Activated naive CD4-positive, alpha-beta T cell (primary cell): ENCODE measurements around the gene ADPGK.
"Not testable (repeated sequence)": the region's sequence is repeated elsewhere in the genome, so short reads cannot be mapped to it uniquely, and the experiment has no call there.

Source experiments
- DNase-seq, 4 experiments: peaks; one replicate each; lab custom pipeline; 2025; lab: John Stamatoyannopoulos, UW

Gene ADPGK

GRCh38 chr15:72751751-72752455, 31.7 kb downstream of the ADPGK start:
- no peak for DNase-seq

DNA sequence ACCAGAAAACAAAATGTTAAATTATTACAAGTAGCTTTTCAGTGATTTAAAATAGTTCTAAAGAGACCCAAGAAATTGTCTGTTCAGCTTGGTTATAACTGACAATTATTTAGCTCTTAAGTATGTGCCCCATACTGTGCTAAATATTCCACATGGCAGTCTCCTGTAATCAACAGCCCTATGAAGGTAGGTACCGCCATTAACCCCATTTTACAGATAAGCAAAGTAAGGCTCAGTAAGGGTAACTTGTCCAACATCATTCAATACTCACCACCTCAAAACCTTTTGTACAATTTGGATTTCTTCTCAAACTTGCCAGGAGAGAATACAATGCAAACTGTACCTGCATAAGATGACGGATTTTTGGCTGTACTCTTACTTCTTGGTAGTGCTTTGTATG, 33.9 kb downstream of the ADPGK start:
- no peak for DNase-seq

DNA sequence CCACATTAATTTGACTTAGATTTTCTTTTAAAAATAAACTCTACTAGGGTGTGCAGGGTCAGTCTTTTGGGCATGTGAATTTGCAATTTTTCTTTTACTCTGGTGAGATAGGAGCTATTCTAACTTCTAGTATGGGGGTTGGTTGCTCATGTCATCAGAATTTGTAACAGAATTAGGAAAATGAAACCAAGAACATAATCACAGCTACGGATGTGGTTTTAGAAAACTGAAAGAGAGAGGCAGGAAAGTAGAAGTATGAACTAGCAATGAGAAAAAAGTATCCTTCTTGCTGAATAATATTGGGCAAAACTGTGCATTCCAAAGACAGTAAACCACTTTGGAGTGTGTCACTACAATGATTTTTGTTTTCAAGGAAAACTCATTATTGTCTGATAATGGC, 43.3 kb downstream of the ADPGK start:
- DNase-seq = no peak

GRCh38 chr15:72737723-72738122, 45.8 kb downstream of the ADPGK start:
- DNase-seq = no peak

DNA sequence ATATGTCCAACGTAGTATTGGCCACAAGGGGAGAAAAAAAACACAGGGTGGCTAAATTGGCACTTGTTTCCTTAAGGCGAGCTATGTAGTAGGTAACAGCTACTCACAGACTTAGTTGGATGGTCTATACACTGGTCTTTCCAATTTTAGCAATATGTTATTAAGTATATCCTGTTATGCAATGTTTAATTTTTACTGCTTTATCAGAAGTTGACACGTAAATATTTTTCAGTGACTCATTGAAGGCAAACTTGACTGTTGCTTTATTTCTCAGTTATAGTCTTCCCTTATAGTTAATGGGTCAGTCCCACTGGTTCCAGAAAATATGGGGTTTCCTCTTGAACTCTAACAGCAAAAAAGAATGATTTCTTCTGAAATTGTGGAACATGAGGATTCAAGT, 46.5 kb downstream of the ADPGK start:
- no peak for DNase-seq

GRCh38 chr15:72735111-72735510, 48.4 kb downstream of the ADPGK start:
- no peak for DNase-seq

GRCh38 chr15:72733941-72734738, 49.4 kb downstream of the ADPGK start:
- no peak for DNase-seq

DNA sequence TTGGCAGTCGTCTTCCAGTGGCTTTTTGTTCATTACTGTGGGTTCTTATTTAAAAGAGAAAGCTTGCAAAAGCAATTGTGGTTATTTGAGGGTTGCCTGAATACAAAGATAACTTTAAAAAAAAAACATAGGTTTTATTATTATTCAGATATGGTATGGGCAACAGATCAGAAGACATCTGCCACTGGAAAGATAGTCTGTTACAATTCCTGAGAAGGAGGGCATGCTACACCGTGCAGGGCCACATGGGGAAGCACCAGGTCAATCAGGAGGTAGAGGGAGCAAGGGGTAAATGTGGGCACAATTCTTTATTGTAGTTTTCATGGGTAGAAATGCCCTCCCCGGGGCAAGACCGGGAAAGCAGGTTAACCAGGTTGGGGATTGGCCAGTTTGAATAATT, 51.0 kb downstream of the ADPGK start:
- DNase-seq = no peak

DNA sequence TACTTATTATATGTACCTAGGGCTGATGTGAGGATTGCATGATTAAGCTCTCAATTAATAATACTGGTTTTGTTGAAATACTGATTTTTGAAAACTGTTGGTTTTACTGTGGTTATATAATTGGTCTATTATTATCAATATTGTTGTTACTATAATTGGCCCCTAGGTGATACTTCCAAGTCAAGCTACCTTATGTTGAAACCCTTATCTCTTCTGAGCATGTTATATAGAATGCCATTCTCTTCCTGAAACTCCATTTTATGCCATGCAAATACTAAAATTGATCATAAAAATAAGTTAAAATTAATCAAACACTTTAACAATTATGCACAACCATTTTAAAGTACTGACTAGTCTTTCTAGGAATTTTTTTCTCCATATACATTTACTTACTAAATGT, 51.5 kb downstream of the ADPGK start:
- DNase-seq = no peak

- no peak for DNase-seq
Measured at GRCh38 chr15:72728821-72729220, 54.7 kb downstream of the ADPGK start.

DNA sequence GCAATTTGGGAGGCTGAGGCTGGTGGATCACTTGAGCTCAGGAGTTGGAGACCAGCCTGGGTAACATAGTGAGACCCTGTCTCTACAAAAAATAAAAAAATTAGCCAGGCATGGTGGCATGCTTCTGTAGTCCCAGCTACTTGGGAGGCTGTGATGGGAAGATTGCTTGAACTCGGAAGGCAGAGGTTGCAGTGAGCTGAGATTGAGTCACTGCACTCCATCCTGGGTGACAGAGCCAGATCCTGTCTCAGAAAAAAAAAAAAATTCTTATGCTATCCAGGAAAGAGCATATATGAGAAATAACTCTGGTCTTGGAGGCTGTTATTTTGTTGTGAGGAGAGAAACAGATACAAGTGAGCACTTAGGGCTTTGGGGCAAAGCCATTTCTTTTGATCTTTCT, 55.3 kb downstream of the ADPGK start:
- not testable (repeated sequence) for DNase-seq

- DNase-seq = no peak
Measured at GRCh38 chr15:72727154-72727553, 56.4 kb downstream of the ADPGK start.

DNA sequence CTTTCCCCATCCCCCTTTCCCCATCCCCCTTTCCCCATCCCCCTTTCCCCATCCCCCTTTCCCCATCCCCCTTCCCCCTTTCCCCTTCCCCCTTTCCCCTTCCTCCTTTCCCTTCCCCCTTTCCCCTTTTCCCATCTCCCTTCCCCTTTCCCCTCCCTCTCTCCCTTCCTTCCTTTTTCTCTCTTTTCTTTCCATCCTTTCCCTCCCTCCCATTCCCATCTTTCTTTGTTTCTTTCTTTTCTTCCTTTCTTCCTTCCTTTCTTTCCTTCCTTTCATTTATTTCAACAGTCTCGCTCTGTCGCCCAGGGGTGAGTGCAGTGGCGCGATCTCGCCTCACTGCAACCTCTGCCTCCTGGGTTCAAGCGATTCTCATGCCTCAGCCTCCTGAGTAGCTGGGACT, 57.7 kb downstream of the ADPGK start:
- DNase-seq = not testable (repeated sequence)

- DNase-seq = no peak
Measured at GRCh38 chr15:72725446-72725845, 58.1 kb downstream of the ADPGK start.

DNA sequence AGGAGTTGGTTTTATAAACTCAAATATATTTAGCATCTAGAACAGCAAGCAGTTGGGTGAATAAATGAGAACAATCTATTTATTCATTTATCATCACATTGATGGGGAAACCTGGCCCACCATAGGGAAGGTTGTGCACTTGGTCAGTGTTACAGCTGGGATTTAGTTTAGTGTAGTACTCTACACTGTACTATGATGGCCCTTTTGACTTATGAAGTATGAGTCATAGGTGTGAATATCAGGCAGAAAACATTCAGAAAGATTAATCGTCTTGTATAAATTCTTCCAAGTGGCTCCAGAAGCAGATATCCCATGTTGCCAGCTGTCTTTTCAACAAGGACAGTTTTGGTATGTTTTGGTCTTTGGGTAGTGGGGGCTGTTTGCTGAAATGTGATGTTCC, 59.5 kb downstream of the ADPGK start:
- DNase-seq = no peak

DNA sequence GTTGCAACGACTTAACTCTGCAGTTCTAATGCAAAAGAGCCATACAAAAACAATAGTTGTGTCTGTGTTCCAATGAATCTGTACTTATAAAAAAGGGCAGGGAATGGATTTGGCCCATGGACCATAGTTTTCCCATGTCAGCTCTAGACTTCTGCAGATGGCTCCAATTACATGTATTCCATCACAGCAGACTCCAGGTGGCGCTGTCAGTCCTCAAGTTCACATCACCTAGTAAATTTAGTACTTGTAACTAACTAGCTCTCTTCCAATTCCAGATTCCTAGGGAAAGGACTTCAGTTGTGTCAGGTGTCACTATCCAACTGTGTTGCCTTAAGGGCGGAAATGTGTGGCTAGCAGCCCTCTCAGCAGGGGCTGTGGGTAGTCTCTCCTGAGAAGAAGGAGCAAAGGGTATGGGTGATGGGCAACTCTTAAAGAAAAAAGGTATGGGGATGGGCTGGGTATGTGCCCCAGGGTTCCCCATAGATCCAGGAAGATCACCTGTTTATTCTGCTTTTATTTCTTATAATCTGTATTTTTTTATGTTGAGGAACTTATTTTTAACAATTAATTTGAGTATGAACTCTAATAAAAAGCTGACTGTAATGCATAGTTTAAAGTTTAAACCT, 61.4 kb downstream of the ADPGK start:
- DNase-seq = peak; percentile 1 to 63 (median 25)

- not testable (repeated sequence) for DNase-seq
Measured at GRCh38 chr15:72708551-72709303, 74.8 kb downstream of the ADPGK start.

DNA sequence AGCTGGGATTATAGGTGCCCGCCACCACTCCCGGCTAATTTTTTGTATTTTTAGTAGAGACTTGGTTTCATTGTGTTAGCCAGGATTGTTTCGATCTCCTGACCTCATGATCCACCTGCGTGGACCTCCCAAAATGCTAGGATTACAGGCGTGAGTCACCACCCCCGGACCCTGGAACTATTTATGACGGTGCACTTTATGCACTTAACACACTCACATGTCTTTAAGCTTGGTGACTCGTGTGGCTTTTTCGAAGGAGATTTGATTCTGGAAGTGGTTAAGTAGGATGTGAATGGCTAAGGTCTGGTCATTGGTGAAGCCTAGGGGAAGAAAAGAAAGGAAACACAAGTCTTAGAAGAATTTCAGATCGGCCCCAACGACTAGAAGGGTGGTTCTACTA, 77.3 kb downstream of the ADPGK start:
- DNase-seq = no peak
